Measurements from ENCODE around the gene OR5AU1. TPM values are rescaled to one million over a fixed set of nuclear protein-coding genes. Genes with fewer than 3 reads are reported as not detected.

Gene OR5AU1
- total RNA-seq, 1 donor from 2014 or later, result not detected

- peaks cover 0 to 14% of the 10 kb centered on the region in 2 donors for H3K36me3 ChIP-seq
- no peak overlapping the region for H3K27ac ChIP-seq
- no peaks in the 10 kb centered on the region for H3K9me3 ChIP-seq
- no peaks in the 10 kb centered on the region for H3K4me1 ChIP-seq
- intact Hi-C loops (cut with DNase I), result no loop called here
- no peak overlapping the region for H3K4me3 ChIP-seq
- TF ChIP-seq POLR2AphosphoS5 (IDR thresholded peaks at IDR 0.05; ENCODE audit: insufficient read depth in 1 of 2, low read depth in 1 of 2), result no peak
- no peak for TF ChIP-seq POLR2A (IDR thresholded peaks at IDR 0.05)
- no peak for TF ChIP-seq CTCF (IDR thresholded peaks at IDR 0.05)
- no peak for DNase-seq (ENCODE audit: extremely low spot score in 2 of 2)
- no peaks in the 10 kb centered on the region for H3K27me3 ChIP-seq
Measured at GRCh38 chr14:21202463-21203358, 46.8 kb upstream of the OR5AU1 start.

GRCh38 chr14:21201732-21202462, 46.0 kb upstream of the OR5AU1 start:
- Histone ChIP-seq H3K4me1 (no peaks in the 10 kb centered on the region), H3K36me3 (peaks cover 0 to 9% of the 10 kb centered on the region in 2 donors), H3K4me3 (no peak overlapping the region), H3K27me3 (no peaks in the 10 kb centered on the region), H3K27ac (no peak overlapping the region), H3K9me3 (no peaks in the 10 kb centered on the region)
- intact Hi-C loops (cut with DNase I), result no loop called here
- TF ChIP-seq POLR2A (IDR thresholded peaks at IDR 0.05) (no peak), CTCF (IDR thresholded peaks at IDR 0.05) (no peak), POLR2AphosphoS5 (IDR thresholded peaks at IDR 0.05; ENCODE audit: insufficient read depth in 1 of 2, low read depth in 1 of 2) (no peak)
- no peak for DNase-seq (ENCODE audit: extremely low spot score in 2 of 2)

DNA sequence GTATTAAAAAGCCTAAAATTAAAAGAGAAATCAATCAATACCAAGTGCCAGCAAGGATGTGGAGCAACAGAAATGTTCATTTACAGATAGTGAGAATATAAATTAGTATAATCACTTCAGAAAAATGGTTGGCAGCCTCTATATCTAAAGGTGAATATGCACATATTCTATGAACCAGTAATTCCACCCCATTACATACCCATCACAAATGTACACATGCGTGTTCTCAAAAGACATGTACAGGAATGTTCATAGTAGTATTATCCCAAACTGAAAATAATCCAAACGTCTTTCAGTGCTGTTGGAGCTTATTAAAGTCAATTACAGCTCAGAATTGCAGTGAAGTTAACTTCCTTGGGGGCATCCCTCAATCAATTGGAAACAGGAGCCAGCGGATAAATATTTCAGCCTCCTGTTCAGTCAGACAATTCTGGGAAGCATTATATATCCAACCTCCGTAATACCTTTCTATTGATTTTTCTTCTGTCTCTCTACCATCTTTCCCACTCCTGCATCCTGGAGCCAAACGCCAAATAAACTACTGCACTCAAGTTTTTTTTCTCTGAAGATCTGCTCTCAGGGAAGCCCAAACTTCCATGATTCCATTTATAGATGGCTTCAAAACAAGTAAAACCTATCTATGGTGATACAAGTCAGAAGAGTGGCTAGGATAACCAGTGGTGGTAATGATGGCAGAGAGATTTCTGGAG, 45.0 kb upstream of the OR5AU1 start:
- Histone ChIP-seq H3K27ac (no peak overlapping the region), H3K4me1 (no peaks in the 10 kb centered on the region), H3K9me3 (no peaks in the 10 kb centered on the region), H3K27me3 (no peaks in the 10 kb centered on the region), H3K4me3 (no peak overlapping the region), H3K36me3 (peaks cover 0 to 9% of the 10 kb centered on the region in 2 donors)
- TF ChIP-seq POLR2A (IDR thresholded peaks at IDR 0.05) (no peak), POLR2AphosphoS5 (IDR thresholded peaks at IDR 0.05; ENCODE audit: insufficient read depth in 1 of 2, low read depth in 1 of 2) (no peak), CTCF (IDR thresholded peaks at IDR 0.05) (no peak)
- no peak for DNase-seq (ENCODE audit: extremely low spot score in 2 of 2)
- intact Hi-C loops (cut with DNase I), result no loop called here

- Histone ChIP-seq H3K9me3 (no peaks in the 10 kb centered on the region), H3K4me1 (no peaks in the 10 kb centered on the region), H3K4me3 (no peak overlapping the region), H3K27ac (no peak overlapping the region), H3K36me3 (peaks cover 0 to 6% of the 10 kb centered on the region in 2 donors), H3K27me3 (no peaks in the 10 kb centered on the region)
- DNase-seq (ENCODE audit: extremely low spot score in 2 of 2), result no peak
- no peak for TF ChIP-seq CTCF (IDR thresholded peaks at IDR 0.05)
- TF ChIP-seq POLR2AphosphoS5 (IDR thresholded peaks at IDR 0.05; ENCODE audit: insufficient read depth in 1 of 2, low read depth in 1 of 2), result no peak
- TF ChIP-seq POLR2A (IDR thresholded peaks at IDR 0.05), result no peak
- intact Hi-C loops (cut with DNase I), result no loop called here
Measured at GRCh38 chr14:21199611-21200560, 44.0 kb upstream of the OR5AU1 start.

Measured in vagina (tissue), 2 donors.